HG03575 (cell line): ENCODE measurements around the gene RBM46.
A peak's percentile ranks its signal among the peaks of the same experiment; 100 is the strongest.

ENCODE experiments used
- ATAC-seq: cut with Tn5 transposase; IDR thresholded peaks from one replicate; pipeline ENCODE4 v1.9.1; 2021; ENCODE audit not compliant: unreplicated experiment, insufficient number of reproducible peaks, low FRiP score; ENCODE audit errors: extremely low read depth

The RBM46 gene

GRCh38 chr4:154781126-154781982 lies at the start of gene RBM46:
TSS of gene RBM46 (plus strand) at chr4:154781272. CDS start at chr4:154796753, 15,481 bp downstream.
- ATAC-seq, result no peak

GRCh38 chr4:154731756-154732155 lies 49.3 kb upstream of the RBM46 start:
- ATAC-seq, result no peak

GRCh38 chr4:154732669-154733068 lies 48.4 kb upstream of the RBM46 start:
- no peak for ATAC-seq

GRCh38 chr4:154736770-154737169 lies 44.3 kb upstream of the RBM46 start:
- ATAC-seq, result no peak

GRCh38 chr4:154738426-154738825 lies 42.6 kb upstream of the RBM46 start:
- no peak for ATAC-seq

- ATAC-seq, result no peak
These were observed 42.0 kb upstream of the RBM46 start for GRCh38 chr4:154739111-154739510.

- ATAC-seq, result no peak
These were observed 40.6 kb upstream of the RBM46 start for GRCh38 chr4:154740462-154740861.

- no peak for ATAC-seq
These were observed 39.9 kb upstream of the RBM46 start for GRCh38 chr4:154741131-154741665.

- no peak for ATAC-seq
These were observed 38.9 kb upstream of the RBM46 start for GRCh38 chr4:154741922-154742850.

GRCh38 chr4:154743683-154744340 lies 37.3 kb upstream of the RBM46 start, which contains the start of gene LRAT:
TSS of gene LRAT (plus strand) at chr4:154744000. CDS start at chr4:154744327, 327 bp downstream.
- peak; percentile 51 for ATAC-seq

- ATAC-seq, result no peak
These were observed 36.6 kb upstream of the RBM46 start for GRCh38 chr4:154744341-154744926.

GRCh38 chr4:154757713-154758112 lies 23.4 kb upstream of the RBM46 start:
- no peak for ATAC-seq

- no peak for ATAC-seq
These were observed 20.2 kb upstream of the RBM46 start for GRCh38 chr4:154760895-154761294.

- ATAC-seq, result no peak
These were observed 2.8 kb upstream of the RBM46 start for GRCh38 chr4:154778264-154778663.

- ATAC-seq, result no peak
These were observed 1.6 kb upstream of the RBM46 start for GRCh38 chr4:154779362-154779947.

- ATAC-seq, result no peak
These were observed 866 bp downstream of the RBM46 start for GRCh38 chr4:154781983-154782293.

GRCh38 chr4:154807042-154807630 lies 26.1 kb downstream of the RBM46 start:
- peak; percentile 86 for ATAC-seq

- no peak for ATAC-seq
These were observed 37.2 kb downstream of the RBM46 start for GRCh38 chr4:154818230-154818629.
